ENCODE data around the gene EEPD1.

EEPD1 gene

GRCh38 chr7:36154255-36155212, 1.5 kb downstream of the EEPD1 start:
- DNase-seq (ENCODE audit: low spot score) = no peak

DNA sequence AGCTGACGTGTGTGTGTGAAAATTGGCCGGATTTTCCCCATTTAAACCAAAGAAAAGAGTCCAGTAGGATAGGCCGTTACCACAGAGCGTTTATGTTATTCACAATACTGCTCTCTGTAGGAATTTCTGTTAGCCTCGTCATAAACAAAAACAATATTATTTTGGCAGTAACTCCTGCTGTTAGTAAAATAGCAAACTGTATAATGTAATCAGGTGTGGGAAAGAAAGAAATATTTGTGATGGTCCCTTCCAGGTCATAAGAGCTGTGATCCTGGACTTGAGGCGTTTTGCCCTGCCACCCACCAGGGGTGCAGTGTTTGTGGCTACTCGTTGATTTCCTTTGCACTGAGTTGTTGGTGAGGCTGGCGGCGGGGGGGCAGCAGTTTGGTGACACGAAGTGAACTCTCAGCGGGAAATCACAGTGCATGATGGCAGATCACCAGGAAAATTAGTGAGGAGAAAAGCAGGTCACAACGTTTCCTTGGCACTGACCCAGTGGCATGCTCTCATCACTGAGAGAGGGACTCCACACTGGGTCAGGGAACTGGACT, 2.8 kb downstream of the EEPD1 start:
- no peak for DNase-seq (ENCODE audit: low spot score)

GRCh38 chr7:36157527-36158320, 4.7 kb downstream of the EEPD1 start:
- no peak for DNase-seq (ENCODE audit: low spot score)

DNA sequence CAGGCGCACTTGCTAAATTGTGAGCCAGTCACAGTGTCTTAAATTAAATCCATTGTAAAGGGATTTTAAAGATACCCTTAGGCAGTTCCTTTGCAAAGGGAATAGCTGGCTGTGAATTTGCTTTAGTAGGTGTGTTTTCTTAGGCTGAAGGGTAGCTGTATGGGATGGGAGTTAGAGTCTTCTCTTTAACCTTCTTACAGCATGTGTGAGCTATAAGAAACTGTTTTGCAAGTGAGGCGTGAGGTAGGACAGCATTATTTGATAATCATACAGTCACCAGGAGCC, 5.2 kb downstream of the EEPD1 start:
- no peak for DNase-seq (ENCODE audit: low spot score)

DNA sequence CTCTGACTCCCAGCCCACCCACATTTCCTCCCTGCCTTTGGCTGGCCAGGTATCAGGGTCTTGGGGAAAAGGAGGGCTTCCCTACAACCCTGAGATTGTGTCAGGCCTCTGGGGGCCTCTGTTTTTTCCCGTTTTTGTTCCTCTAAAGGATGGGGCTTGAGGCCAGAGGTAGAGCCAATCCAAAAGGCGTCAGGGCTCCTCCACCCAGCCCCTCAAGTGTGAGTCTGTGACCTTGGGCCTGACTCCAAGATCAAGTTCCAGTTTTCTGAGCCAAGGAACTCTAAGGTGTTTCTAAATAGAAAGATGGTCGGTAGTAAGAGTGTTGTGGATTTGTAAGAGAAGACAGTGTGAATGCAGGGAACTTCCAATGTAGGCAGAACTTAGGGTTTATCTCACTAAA, 6.6 kb downstream of the EEPD1 start:
- no peak for DNase-seq (ENCODE audit: low spot score)

- no peak for DNase-seq (ENCODE audit: low spot score)
Observed at GRCh38 chr7:36160313-36160712, 7.3 kb downstream of the EEPD1 start.

GRCh38 chr7:36161996-36162395, 8.9 kb downstream of the EEPD1 start:
- DNase-seq (ENCODE audit: low spot score) = no peak

GRCh38 chr7:36165059-36165458, 12.0 kb downstream of the EEPD1 start:
- no peak for DNase-seq (ENCODE audit: low spot score)

DNA sequence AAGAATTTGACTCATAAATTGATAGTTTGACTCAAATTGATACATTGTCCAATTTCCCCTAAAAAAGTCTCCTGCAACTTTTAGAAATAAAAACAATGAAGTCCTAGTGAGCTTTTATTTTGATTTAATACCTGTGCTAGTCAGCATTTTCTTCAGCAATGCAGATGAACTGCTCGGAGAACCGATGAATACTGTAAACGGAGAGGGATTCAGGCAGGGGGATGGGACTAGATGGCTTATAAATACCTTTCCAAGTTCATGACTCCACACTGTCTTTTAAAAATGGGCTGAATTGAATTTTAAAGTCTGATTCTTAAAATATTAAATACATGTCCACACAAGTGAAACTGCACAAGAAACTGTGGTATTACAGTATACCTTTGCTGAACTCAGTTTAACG, 12.7 kb downstream of the EEPD1 start:
- no peak for DNase-seq (ENCODE audit: low spot score)

GRCh38 chr7:36167403-36168050, 14.5 kb downstream of the EEPD1 start:
- no peak for DNase-seq (ENCODE audit: low spot score)

DNA sequence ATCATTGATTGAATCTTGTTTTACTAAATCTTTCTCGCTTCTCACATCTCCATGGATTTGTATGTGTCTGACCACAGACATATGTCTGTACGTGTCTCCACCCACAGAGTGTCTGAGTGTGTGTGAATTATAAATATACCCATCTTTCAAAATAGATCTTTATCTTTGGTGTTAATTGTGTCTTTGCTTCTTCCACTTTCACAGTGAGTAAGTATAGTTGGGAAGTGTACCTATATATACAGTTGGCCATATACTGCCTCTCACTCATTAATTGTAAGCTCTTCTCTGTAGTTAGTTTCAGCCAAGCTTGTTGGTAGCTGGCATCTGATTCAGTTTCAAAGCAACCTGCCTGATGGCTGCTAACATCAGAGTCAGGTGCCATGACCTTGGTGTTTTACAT, 18.4 kb downstream of the EEPD1 start:
- no peak for DNase-seq (ENCODE audit: low spot score)

GRCh38 chr7:36175886-36176285, 22.8 kb downstream of the EEPD1 start:
- DNase-seq (ENCODE audit: low spot score) = no peak

DNA sequence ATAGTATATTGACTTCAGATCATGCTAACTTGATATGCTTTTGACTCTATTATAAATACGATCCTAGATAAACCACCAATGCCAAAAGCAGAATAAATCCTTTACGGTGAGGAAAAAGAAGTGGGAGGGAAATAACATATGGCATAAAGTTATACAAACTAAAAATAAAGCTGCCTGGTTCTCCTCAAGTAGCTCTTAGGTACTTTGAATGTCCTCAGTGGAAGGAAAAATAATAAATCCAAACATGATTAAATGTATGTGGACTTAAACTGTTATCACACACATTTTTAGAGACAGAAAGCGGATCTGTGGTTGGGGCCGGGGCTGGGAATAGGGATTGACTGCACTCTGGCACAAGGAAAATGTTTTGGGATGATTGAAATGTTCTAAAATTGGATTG, 23.6 kb downstream of the EEPD1 start:
- no peak for DNase-seq (ENCODE audit: low spot score)

DNA sequence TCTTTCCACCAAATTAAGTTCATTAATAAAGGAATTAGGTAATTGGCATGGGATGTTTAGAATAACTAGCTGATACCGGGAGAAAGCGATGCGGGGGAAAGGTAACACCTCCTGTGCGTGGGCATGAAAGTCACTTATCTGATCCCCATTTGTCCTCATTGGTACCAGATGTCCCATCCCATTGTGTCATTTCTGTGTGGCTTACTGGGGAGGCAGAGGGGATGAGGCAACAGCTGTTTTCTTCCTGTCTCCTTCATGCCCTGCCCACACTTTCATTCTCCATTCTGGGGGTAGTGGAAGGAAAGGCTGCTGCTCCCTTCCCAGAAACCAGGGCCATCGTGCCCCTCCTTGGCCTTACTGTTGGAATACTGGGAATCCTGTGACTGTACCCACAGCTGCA, 27.1 kb downstream of the EEPD1 start:
- no peak for DNase-seq (ENCODE audit: low spot score)

- DNase-seq (ENCODE audit: low spot score) = no peak
Observed at GRCh38 chr7:36181668-36182067, 28.6 kb downstream of the EEPD1 start.

DNA sequence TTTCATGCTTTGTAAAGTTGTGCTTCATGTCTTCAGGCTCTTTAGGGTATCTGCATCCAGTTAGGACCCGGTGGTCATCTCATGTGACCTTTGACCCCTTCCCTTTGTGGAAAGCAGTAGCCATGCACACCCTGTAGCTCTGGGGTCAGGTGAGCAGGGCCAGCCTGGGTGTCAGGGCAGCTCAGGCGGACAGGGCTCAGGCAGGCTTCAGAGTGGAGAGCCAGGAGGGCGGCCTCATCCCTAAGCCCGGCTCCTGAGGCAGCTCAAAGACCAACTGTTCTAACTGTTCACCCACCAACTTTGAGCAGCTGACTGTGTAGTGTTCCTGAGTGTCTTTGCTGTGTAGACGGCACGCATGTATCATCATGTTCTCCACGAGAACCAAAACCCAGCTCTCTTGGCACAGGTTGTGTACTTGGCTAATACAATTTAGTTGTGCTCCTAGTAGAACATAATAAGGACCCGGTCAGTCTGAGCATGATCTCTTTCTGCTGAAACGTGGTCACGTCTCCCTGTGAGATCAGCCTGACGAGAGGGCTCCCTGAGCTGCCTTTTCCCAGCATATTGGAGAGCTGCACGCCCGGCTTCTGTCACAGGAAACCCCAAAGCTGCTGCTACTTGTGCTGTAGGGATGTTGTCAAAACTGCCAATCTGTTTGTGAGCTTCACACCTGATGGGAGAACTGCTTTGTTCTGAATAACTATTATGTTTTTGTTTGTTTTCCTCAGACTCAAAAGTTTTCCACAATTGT, 30.0 kb downstream of the EEPD1 start:
- no peak for DNase-seq (ENCODE audit: low spot score)

- DNase-seq (ENCODE audit: low spot score) = no peak
Observed at GRCh38 chr7:36185092-36185491, 32.0 kb downstream of the EEPD1 start.

- DNase-seq (ENCODE audit: low spot score) = no peak
Observed at GRCh38 chr7:36185756-36186155, 32.7 kb downstream of the EEPD1 start.

- no peak for DNase-seq (ENCODE audit: low spot score)
Observed at GRCh38 chr7:36186359-36187121, 33.5 kb downstream of the EEPD1 start.

DNA sequence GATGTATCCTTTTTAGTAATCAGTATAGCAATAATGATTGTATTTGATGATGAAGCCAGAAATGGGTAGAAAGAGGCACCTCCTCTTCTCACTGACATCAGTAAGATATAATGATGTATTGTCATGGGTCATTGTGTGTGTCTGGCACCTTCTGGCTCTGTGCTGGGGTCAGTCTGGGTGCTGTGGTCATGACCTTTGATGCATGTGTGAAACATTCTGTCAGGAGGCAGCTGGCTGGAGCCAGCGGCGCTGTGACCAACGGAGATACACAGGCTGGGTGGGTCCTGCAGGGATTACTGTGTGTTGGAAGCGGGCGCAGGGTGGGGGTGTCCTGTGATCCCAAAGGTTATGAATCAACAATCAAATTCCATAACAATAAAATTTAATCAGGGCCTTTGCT, 35.2 kb downstream of the EEPD1 start:
- no peak for DNase-seq (ENCODE audit: low spot score)

DNA sequence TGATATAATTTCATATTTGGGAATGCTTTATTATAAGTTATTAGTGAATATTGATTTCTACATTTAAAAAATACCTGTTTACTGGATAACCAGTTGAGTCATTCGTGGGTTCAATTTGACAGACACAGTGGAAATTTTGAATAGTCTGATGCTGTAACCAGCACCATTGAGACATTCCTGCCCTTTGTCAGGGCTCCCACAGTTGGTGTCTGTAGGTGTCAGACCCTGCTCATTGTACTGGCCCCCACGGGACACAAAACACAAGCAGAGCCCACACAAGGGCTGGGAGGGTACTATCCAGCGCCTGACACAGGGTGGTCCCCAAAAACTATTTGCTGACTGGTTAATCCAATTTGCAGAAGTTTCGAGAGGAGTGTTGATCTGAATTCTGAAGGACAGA, 35.9 kb downstream of the EEPD1 start:
- DNase-seq (ENCODE audit: low spot score) = no peak

Measured in CD4-positive, alpha-beta T cell treated with Interleukin-6 at 100 ng/mL for 8 hours (primary cell).